DMS114 treated with DMSO at 0.1 percent for 48 hours (cell line): ENCODE data around the gene TAS2R7.
"Not testable (repeated sequence)": the region's sequence is repeated elsewhere in the genome, so short reads cannot be mapped to it uniquely, and the experiment has no call there.

ENCODE experiments used
- DNase-seq: peaks from one replicate; lab custom pipeline; 2025; ENCODE audit not compliant: unreplicated experiment; lab: John Stamatoyannopoulos, UW

Gene TAS2R7, protein sequence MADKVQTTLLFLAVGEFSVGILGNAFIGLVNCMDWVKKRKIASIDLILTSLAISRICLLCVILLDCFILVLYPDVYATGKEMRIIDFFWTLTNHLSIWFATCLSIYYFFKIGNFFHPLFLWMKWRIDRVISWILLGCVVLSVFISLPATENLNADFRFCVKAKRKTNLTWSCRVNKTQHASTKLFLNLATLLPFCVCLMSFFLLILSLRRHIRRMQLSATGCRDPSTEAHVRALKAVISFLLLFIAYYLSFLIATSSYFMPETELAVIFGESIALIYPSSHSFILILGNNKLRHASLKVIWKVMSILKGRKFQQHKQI

DNA sequence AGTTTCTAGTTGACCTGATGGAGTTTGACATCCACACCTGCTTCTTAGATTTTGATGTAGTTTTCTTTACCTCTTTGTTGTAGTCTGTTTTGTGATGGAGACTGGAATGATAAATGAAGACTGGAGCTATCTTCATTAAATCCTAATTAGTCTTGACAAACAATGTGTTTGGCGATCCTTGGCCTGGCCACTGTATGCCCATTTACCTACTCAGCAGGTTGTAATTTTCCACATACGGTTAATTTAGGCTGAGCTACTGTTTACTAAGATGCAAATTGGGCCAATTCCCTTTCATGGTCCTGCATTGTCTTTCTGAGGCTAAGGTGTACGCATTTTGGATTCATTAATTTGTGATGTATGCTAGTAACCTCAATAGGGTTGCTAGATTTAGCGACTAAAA lies at the start of gene TAS2R7:
Gene TAS2R7, minus strand, starts transcription at position 41 of the 400 bp plus-strand sequence. CDS start 57 bp downstream, outside the sequence.
- DNase-seq: no peak

DNA sequence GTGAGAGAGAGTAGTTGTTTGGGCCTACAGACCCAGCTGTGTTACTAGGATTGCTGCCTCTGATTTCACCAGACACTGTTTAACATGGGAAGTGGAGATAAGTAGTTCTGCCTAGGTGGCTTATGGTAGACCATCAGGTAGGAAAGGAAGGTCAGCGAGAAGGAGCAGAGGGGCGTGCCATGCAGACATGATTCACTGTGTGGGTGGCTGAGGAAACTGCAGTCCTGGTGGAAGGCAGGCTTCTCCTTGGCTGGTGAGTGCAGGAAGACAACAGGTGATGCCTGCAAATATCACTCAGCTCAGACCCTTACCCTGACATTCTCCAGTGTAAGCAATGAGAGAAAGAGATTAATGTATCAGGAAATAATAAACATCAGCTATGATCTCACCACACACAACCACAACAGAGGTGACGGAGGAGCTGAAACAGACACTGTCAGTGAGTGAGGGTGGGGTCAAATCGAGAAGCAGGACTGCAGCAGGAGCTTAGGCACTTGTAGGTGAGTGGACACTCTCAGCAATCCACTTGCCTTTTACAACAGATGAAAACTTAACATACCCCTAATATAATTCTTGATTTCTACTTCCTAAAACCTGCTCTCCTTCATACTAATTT lies 48.9 kb upstream of the TAS2R7 start:
- no peak for DNase-seq

DNA sequence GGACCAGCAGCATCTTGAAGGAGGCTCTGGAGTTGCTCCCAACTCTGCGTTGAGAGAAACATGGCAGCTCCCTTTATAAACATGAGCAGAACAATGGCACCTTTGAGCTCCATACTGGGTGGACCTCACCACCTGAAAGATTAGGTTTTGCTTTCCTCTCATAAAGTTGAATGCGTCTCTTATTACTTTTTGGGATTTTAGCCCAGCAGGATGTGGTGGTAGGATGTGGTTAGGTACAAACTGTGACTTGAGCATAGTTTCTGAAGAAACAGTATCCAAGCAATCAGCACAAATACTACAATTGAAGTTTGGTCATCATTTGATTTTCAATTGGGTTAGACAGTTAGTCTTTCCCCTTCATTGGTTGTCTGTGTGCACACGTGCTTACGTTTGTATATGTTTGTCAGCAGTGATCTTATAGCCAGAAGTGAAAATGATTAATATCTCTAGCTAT lies 47.0 kb upstream of the TAS2R7 start, which contains the start of gene PRR4:
Gene PRR4, minus strand, starts transcription at position 51 of the 454 bp plus-strand sequence. Its CDS starts 38 bp downstream, at position 13.
- DNase-seq: no peak

DNA sequence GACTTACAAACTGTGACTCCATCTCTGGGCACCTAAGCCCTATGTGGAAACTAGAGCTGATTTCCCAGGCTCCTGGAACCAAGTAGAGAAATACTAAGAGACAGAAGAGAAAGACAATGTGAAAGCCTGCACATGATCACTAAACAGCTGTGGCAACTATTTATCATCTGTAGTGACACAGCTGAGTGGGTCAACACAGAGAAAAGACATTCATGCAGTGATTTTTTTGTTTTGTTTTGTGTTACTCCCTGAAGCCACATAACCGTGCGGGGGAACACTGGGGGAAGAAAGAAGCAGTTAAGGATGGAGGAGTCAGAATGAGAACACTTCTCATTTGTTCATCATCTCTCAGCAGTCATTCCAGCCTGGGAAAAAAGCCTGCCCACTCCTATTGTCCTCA lies 45.3 kb upstream of the TAS2R7 start:
- no peak for DNase-seq

DNA sequence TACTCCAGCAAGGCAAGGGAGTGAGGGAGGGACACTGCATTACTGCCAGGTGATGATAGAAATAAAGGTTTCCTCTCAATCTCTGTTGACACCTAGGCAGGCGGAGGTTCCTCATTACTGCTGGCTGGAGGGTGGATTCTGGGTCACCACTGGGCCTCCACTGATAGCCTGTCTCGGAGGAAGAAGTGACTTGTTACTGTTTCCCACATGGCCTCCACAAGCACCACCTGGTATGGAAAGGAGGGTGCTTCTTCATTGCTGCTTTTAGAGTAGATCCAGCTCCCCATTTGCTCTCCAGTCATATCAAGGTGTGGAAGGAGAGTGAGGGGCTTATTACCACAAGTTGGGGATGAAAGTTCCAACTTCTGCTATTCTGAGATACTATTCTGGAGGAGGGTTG lies 40.4 kb upstream of the TAS2R7 start:
- no peak for DNase-seq

DNA sequence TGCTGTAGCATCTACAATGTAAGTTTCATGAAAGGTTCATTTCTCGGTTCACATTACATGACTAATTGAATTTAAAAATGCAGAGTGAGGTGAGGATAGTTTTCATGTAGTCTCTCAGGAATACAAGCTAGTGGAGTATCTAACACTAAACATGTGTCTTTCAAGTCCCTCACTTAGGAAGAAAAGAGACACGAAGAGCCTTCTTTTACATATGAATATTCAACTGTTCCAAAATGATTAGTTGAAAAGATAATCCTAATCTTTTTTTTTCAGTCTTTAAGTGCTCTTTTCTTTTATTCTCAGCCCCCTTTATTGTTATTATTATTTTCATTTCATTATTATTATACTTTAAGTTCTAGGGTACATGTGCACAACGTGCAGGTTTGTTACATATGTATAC lies 36.0 kb upstream of the TAS2R7 start:
- no peak for DNase-seq

DNA sequence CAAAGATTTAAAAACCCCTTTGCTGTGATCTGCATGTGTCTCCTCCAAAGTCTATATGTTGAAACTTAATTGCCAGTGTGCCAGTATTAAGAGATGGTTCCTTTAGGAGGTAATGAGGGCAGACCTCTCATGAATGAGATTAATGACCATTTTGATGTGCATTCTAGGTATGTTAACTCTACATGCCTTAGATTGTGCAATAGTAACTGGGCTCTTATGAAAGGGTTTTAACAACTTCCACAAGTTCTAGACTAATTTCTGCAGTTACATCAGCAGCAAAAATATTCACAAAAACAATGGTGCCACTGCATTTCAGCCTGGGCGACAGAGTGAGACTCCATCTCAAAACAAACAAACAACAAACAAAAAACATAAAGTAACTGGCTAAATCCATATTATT lies 27.6 kb upstream of the TAS2R7 start:
- DNase-seq: no peak

DNA sequence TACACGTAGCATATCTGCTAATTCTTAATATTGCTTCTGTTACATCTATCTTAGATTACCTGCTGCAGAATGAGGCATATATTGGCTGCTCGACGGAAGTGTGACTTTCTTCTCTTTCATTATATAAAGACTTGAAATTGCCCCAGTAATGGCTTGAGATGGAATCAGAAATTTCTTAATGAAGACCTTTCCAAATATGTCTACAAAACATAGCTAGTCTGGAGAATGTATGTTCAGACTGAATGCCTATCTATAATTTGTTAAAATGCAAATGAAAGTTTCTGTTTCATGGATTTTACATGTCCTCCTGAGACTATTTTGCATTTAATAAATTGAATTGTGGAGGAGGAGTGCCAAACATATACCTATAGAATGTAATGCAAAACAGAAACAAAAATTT lies 23.8 kb upstream of the TAS2R7 start, which contains the start of gene TAS2R10:
Gene TAS2R10, minus strand, starts transcription at position 101 of the 400 bp plus-strand sequence. Its CDS starts 89 bp downstream, at position 12.
- DNase-seq: no peak

DNA sequence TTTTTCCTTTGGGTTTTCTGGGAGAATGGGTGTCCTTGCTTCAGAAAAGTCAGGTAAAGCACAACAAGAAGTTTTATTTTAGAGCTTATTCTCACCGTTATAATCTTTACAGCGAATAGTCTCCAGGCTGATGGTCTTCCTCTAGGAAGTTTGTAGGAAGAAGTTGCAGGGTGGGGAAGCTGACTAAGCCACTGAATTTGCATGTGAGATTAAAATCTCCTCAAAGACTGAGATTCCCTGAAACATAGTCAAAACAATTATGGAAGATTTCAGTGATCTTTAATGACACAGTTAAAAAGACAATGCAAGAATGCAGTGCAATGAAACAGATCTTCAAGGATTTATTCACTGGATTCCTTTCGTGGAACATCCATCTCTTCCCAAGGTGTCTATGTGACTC lies 22.5 kb upstream of the TAS2R7 start:
- no peak for DNase-seq

DNA sequence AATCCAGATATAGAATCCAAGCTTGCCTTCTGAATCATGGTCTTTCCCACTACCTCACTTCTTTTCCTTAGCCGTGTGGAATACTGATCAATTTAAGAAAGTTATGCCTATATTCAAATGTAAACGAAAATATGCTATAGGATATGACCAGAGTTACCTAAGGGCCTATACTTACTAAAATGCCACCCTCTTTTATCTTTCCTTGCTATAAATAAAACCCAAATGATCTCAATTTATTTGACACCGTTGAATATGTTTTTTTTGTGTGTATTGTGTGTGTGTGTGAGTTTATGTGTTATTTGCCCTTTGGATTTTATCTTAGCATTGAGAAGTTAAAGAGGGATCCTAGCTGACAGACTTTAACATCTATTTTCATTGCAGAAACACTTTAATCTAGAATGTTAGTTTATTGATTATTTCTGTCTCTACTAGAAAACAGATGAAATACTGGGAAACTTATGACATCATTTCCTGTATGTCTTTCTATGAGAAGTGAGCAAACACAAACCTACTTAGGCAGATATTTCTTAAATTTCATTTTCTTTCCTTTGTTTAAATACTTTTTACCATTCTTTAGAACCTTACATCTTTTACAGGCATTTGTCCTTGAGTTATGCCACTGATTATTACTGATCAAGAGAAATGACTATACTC lies 9.6 kb upstream of the TAS2R7 start:
- DNase-seq: no peak

DNA sequence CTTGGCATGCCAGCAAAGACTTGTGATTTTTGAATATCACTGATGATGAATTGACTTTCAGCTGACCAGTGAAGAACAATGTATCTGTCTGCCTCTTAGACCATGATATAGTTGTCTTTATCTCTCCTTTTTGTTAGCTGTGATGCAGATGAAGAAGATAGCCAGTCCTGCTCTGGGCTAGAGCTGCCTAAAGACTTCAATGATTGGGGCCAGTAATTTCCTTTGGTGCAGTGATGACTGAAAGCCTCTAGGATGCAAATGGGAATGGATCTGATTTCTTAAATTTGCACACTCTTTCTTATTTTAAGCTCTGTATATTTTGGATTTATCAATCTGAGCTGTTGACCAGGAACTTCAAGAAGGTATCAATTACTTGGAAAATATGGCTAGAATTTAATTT lies 7.6 kb upstream of the TAS2R7 start, which contains the start of gene TAS2R9:
Gene TAS2R9, minus strand, starts transcription at position 101 of the 400 bp plus-strand sequence. Its CDS starts 93 bp downstream, at position 8.
- DNase-seq: no peak

DNA sequence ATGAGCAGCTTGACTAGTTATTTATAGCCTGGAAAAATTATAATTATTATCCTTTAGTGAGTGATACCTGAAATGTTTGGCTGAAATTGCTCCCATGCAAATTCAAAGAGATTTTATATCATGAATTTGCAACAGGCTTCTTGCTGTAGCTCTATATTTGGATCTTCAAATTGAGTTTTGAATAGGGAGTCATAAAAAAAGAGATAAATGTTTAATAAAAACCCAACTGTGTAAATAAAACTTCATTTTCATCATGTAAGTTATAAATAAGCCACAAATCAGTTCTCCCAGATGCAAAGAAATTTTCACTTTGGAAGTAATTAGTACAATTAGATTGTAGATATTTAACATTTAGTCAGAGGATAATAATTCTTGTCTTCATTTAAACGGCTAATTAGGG lies 4.8 kb upstream of the TAS2R7 start, which contains the start of gene TAS2R8:
Gene TAS2R8, minus strand, starts transcription at position 101 of the 400 bp plus-strand sequence. CDS start 306 bp downstream, outside the sequence.
- no peak for DNase-seq

DNA sequence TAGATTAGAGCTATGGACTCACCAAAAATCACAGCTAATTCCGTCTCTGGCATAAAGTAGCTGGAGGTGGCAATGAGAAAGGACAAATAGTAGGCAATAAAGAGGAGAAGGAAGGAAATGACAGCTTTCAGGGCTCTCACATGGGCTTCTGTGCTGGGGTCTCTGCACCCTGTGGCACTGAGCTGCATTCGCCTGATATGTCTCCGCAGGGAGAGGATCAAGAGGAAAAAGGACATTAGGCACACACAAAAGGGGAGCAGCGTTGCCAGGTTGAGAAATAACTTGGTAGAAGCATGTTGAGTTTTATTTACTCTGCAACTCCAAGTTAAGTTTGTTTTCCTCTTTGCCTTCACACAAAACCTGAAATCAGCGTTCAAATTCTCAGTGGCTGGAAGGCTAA lies 686 bp downstream of the TAS2R7 start:
- no peak for DNase-seq

DNA sequence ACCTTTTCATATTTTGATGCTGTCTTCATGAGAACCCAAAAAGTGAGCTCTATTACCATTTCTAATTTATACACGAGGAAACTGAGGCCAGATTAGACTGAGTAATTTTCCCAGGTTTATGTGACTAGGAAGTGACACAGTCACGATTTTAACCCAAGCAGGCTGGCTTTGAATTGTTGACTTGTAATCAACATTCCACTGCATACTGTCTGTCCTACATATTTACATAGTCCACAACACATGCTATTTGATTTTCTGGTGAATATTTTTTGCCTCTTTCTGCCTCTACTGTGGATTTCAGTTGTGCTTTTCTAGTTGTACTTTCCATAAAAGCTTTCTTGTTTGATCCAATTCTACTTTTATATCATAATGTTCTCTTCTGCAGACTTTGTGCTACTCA lies 8.2 kb downstream of the TAS2R7 start:
- DNase-seq: no peak

DNA sequence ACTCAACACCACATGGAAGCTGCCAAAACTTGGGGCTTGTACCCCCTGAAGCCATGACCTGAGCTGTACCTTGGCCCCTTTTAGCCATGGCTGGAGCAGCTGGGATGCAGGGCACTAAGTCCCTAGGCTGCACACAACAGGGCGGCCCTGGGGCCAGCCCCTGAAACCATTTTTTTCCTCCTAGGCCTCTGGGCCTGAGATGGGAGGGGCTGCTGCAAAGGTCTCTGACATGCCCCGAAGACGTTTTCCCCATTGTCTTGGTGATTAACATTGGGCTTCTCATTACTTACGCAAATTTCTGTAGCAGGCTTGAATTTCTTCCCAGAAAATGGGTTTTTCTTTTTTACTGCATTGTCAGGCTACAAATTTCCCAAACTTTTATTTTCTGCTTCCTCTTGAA lies 10.7 kb downstream of the TAS2R7 start:
- DNase-seq: not testable (repeated sequence)

DNA sequence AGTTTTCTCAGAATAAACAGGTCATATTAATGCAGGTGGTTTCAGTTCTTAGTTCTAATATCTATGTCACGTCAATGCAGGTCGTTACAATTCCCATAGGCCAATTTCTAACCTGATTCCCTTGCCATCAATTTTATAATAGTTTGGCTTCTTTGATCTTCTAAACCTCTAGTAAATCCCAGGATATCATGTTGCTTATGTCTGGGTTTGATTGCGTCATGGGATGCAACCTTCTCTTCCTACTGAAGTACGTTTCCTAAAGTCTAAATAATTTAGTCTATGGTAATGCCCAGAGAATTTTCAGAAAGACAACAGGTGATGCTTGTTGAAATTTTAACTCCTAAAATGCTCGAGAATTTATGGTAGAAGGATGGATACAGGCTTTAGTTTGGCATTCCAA lies 19.2 kb downstream of the TAS2R7 start:
- DNase-seq: no peak

DNA sequence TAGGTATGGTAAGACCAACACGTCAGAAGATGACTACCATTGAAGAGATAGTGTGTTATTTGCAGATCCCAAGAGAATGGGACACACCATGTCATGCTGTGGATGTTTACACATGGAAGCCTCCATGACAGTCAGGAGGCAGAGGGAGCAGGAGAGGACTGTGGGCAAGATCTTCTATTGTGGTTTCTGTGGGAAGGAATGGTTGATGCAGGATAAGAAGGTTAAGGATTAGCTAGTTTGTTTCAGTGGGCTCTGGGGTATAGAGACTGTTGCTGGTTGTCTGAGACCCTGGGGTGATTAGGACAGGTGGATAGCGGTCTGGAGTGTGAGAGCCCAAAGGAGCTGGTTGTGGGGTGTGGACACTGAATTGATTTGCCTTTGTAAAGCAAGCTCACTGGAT lies 23.3 kb downstream of the TAS2R7 start:
- no peak for DNase-seq

DNA sequence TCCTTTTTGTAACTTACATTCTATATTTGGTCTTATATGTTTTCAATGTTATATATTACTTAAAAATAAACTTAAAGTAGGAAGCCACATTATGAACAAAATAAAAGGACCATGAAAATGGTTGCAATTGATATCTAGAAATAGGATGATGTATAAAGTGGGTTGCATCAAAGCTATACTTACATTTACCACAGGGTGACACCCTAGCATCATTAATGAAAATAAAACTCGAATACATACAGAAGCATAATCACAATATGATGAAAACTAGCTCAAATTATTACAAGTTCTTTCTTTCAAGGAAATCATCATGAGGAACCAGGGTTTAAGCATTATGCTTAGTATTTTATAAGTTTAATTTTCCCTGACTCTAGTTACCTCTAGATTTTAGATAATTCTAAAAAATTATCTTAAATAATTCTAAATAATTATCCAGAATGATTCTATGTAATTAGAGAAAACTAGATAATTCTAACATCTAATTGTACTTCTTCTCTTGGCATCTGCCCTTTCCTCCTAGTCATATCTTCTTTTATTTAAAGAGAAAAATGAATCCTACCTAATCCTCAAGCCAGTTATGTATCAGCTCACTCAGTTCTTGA lies 31.2 kb downstream of the TAS2R7 start:
- DNase-seq: peak; percentile 43

DNA sequence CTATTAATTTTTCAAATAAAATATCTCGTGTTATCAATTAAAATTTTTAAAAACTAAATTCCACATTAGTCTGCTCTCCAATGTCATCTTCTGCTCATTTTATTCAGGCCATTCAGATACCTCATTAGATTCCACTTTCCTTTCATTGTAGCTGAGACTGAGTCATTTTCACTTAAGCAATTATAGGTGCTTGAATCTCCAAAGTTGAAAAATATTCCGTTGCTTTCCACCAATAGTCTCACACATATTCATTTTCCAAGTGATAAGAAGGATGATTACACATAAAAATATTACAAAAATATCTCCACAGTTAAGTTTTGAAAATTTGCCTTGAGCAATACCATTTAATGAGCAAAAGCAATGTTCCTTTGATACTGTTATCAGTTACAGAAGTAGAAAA lies 42.8 kb downstream of the TAS2R7 start:
- no peak for DNase-seq

DNA sequence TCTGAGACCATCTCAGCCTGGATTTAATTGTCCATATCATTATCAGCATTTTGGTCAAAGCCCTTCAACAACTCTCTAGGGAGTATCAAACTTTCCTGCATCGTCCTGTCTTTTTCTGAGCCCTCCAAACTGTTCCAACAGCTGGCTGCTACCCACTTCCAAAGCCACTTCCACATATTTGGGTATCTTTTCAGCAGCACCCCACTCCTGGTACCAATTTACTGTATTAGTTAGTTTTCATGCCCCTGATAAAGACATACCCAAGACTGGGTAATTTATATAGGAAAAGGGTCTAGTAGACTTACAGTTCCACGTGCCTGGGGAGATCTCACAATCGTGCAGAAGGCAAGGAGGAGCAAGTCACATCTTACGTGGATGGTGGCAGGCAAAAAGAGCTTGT lies 46.2 kb downstream of the TAS2R7 start:
- no peak for DNase-seq

DNA sequence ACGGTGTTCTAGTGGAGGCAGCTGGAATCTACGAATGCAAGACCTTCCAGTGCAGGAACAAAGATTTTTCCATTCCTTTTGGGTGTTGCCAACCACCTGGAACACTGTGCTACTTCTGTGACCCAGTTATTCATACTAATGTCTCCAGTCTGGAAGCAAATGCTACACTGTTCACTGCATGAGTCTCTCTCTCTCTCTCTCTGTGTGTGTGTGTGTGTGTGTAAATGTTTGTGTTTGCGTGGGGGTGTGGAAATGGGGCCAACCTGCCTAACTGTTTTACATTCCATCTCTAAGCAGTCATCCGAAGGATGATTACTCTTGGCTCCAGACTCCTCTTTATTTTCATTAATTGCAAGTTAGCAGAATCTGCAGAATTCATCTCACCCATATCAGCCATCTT lies 49.4 kb downstream of the TAS2R7 start:
- DNase-seq: no peak
